Activated T-cell treated with anti-CD3 and anti-CD28 coated beads, Interleukin-2, amount 50 U/mL, for 4 hours (primary cell): ENCODE results near the gene NUMBL. TPM values are rescaled to one million over a fixed set of nuclear protein-coding genes. Genes with fewer than 3 reads are reported as not detected.
A peak's percentile ranks its signal among the peaks of the same experiment; 100 is the strongest.
"Not testable (repeated sequence)": the region's sequence is repeated elsewhere in the genome, so short reads cannot be mapped to it uniquely, and the experiment has no call there.

Experiments
- ATAC-seq, 2 donors: fragments of 200-7000 bp; cut with Tn5 transposase; one replicate each; pipeline ENCODE4 v1.10.0; 2021
- DNase-seq: peaks from one replicate; pipeline ENCODE4 v3.0.0-alpha.2; 2020
- H3K27me3 Mint-ChIP-seq: one replicate; pipeline ENCODE4 v1.8.0; 2021; ENCODE audit warnings: low read depth, mixed read lengths
- H3K36me3 Mint-ChIP-seq: one replicate; pipeline ENCODE4 v1.8.0; 2022; ENCODE audit warnings: mixed read lengths; ENCODE audit not compliant: insufficient read depth
- H3K4me1 Mint-ChIP-seq: one replicate; pipeline ENCODE4 v1.8.0; 2021; ENCODE audit warnings: low read depth, mixed read lengths
- H3K4me3 Mint-ChIP-seq: one replicate; pipeline ENCODE4 v1.8.0; 2021; ENCODE audit warnings: mild to moderate bottlenecking, moderate library complexity, mixed read lengths
- H3K9me3 Mint-ChIP-seq: one replicate; pipeline ENCODE4 v1.8.0; 2021; ENCODE audit warnings: mixed read lengths
- total RNA-seq, 3 donors: library from RNA; stranded (reverse); gene quantifications; one replicate each; pipeline ENCODE4 v1.2.1, GENCODE V29; 2021

Gene NUMBL
- total RNA-seq, 3 donors from 2014 or later = 13.8 to 17.1 (median 16.7) TPM

DNA sequence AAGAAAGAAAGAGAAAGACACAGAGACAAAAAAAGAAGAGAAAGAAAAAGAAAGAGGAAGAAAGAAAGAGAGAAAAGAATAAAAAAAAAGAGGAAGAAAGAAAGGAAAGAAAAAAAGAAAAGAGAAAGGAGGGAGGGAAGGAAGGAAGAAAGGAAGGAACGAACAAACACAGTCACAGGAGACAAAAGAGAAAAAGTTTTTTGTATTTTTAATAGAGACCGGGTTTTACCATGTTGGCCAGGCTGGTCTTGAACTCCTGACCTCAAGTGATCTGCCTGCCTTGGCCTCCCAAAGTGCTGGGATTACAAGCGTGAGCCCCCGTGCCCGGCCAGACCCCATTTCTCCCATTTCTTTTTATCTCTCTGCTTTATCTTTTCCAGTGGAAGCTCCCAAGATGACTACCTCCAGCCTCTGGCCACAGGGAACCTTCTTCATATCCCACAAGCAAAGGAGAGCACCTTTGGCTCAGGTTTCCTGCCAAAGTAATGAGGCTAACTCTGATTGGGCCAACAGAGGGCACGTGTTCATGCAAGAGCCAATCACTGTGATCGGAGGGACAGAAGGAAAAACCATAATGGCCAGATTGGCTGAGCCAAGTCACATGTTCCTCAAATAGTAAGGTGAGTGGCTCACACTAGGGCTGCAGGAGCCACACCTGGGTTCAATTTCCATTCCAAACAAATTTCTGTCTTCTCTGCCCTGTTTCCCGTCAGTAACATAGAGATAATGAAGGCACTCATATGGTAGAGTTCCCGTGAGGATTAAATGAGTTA, 40.4 kb downstream of the NUMBL start:
- not testable (repeated sequence) for H3K4me1 Mint-ChIP-seq, H3K9me3 Mint-ChIP-seq, DNase-seq

DNA sequence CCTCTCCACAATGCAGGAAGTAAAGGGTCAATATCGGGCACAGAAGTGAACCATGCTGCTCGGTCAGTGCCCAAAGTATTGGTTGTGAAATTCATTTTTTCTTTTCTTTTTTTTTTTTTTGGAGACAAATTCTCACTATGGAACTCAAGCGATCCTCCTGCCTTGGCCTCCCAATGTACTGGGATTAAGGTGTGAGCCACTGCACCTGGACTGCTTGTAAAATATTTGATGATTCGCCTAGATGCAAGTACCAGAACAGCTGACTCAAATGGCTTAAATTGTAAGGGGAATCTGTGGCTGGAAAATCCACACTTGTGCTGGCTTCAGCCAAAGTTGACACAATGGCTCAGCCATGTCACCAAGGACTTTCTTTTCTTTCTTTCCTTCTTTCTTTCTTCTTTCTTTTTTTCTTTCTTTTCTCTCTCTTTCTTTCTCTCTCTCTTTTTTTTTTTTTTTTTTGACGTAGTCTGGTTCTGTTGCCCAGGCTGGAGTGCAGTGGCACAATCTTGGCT, 43.7 kb downstream of the NUMBL start:
- DNase-seq = no peak
- Mint-ChIP-seq H3K9me3 (no peaks in the 10 kb centered on the region), H3K4me1 (no peaks in the 10 kb centered on the region), H3K36me3 (no peaks in the 10 kb centered on the region), H3K4me3 (no peak overlapping the region), H3K27me3 (peaks cover 10% of the 10 kb centered on the region)
- ATAC-seq = no peak

More for the DNA sequence above, 40.4 kb downstream of the NUMBL start:
- peaks cover 10% of the 10 kb centered on the region for H3K27me3 Mint-ChIP-seq
- H3K36me3 Mint-ChIP-seq, ATAC-seq, H3K4me3 Mint-ChIP-seq: not testable (repeated sequence)

DNA sequence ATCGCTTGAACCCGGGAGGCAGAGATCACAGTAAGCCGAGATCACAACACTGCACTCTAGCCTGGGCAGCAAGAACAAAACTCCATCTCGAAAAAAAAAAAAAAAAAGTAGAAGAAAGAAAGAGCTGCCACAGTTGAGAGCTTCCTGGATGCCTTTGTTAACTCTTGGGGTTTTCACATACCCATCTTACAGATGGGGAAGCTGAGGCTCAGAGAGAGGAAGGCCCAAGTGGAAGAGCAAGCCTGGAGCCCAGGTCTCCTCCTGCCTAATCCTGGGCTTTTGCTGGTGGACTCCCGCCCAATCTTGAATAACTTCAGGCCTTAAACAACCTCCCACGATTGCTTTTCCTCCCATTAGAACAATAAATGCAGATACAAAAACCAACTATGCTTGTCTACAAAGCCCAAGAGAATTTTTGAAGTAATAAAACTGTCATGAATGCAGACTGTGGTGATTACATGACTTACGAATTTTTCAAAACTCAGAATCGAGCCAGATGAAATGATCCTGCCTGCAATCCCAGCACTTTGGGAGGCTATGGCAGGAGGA, 47.6 kb downstream of the NUMBL start:
- Mint-ChIP-seq H3K9me3 (no peaks in the 10 kb centered on the region), H3K4me1 (peaks cover 3% of the 10 kb centered on the region), H3K4me3 (no peak overlapping the region)

DNA sequence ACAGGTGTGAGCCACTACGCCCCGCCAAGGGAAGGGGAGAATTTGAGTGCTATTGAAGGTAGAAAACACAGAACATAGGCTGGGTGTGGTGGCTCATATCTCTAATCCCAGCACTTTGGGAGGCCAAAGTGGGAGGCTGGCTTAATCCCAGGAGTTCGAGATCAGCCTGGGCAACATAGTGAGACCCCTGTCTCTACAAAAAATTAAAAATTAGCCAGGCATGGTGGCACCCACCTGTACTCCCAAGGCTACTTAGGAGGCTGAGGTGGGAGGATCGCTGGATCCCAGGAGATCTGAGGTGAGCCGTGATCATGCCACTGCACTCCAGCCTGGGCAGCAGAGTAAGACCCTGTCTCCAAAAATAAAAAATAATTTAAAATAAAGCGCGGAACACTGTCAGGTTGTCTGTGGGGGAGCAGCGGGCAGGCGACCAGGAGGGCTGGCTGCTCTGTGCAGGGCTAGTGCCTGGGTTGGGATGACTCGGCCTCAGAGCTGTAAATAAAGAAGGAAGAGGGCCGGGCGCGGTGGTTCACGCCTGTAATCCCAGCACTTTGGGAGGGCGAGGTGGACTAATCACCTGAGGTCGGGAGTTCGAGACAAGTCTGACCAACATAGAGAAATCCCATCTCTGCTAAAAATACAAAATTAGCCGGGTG, 48.3 kb downstream of the NUMBL start:
- no peak overlapping the region for H3K4me3 Mint-ChIP-seq
- no peaks in the 10 kb centered on the region for H3K36me3 Mint-ChIP-seq
- H3K27me3 Mint-ChIP-seq = peaks cover 11% of the 10 kb centered on the region
- ATAC-seq (no peak), DNase-seq (no peak)
- H3K9me3 Mint-ChIP-seq = no peaks in the 10 kb centered on the region
- peaks cover 3% of the 10 kb centered on the region for H3K4me1 Mint-ChIP-seq

More for the DNA sequence above, 47.6 kb downstream of the NUMBL start:
- DNase-seq (no peak), ATAC-seq (no peak)
- H3K36me3 Mint-ChIP-seq = no peaks in the 10 kb centered on the region
- H3K27me3 Mint-ChIP-seq = peaks cover 10% of the 10 kb centered on the region

DNA sequence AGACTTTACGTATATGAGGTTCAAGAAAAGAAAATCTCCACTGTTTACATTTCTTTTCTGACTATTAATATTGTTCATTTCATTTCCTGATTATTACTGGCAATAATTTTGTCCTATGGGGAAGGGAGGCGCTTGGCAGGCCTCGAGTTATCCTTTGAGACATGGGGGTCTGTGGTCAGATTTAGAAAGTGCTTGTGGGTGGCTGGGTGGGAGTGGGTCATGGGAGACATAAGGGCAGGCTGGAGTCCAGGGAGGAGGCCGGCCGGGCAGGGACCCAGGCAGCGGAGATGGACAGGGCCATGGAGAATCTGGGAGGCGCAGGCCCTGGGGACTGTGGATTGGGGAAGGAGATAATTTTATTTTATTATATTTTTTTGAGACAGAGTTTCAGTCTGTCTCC, 49.2 kb downstream of the NUMBL start:
- DNase-seq = no peak
- ATAC-seq = no peak
- H3K4me1 Mint-ChIP-seq = peaks cover 3% of the 10 kb centered on the region
- H3K4me3 Mint-ChIP-seq = no peak overlapping the region
- peaks cover 10% of the 10 kb centered on the region for H3K27me3 Mint-ChIP-seq
- H3K9me3 Mint-ChIP-seq = no peaks in the 10 kb centered on the region
- H3K36me3 Mint-ChIP-seq = no peaks in the 10 kb centered on the region

DNA sequence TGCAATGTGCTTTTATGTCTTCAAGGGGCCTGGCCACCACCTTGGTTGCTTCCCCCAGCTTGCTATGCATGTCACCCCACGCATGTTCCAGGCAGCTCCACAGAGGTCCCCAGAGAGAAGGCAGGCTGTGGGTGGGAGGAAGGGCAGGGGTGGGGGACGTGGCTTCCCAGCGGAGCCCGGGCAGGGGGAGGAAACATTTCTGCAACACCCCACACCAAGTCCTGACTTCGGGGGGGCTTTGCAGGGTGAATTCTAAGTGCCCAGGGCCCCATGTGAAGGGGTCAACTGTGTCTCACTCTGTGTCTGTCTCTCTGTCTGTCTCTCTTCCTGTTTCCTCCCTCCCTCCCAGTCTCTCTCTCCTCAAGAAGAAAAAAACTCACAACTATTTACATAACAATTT, 49.7 kb downstream of the NUMBL start:
- Mint-ChIP-seq H3K36me3 (no peaks in the 10 kb centered on the region), H3K4me1 (peaks cover 3% of the 10 kb centered on the region), H3K4me3 (no peak overlapping the region), H3K27me3 (peaks cover 5% of the 10 kb centered on the region), H3K9me3 (no peaks in the 10 kb centered on the region)
- no peak for DNase-seq
- ATAC-seq = peak in 1 of 2 donors; percentile 28

DNA sequence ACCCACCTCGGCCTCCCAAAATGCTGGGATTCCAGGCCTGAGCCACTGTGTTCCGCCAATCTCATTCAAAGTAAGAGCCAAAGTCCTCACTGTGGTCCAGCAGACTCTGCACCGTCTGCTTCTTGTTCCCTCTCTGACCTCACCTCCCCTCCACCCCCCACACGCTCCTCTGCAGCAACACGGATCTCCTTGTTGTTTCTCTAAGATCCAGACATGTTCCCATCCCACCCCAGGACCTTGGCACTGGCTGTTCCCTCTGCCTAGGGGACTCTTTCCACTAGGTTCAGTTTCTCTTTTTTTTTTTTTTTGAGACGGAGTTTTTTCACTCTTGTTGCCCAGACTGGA, 50.8 kb downstream of the NUMBL start:
- H3K27me3 Mint-ChIP-seq = peaks cover 3% of the 10 kb centered on the region
- no peak for ATAC-seq

DNA sequence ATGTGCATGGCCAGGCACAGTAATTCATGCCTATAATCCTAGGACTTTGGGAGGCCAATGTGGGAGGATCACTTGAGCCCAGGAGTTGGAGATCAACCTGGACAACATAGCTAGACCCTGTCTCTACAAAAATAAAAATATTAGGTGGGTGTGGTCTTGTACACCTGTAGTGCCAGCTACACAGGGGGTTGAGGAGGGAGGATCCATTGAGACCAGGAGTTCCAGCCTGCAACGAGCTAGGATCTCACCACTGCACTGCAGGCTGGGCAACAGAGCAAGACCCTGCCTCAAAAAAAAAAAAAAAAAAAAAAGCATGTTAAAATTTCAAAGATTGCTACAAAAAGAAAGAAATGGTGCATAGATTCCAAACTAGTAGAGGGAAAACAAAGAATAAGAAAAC, 52.1 kb downstream of the NUMBL start:
- H3K4me1 Mint-ChIP-seq = peaks cover 8% of the 10 kb centered on the region
- no peaks in the 10 kb centered on the region for H3K36me3 Mint-ChIP-seq
- H3K9me3 Mint-ChIP-seq = no peaks in the 10 kb centered on the region
- DNase-seq (no peak), ATAC-seq (no peak)
- H3K4me3 Mint-ChIP-seq = no peak overlapping the region
- H3K27me3 Mint-ChIP-seq = peaks cover 3% of the 10 kb centered on the region

More for the DNA sequence above, 50.8 kb downstream of the NUMBL start:
- no peak overlapping the region for H3K4me3 Mint-ChIP-seq
- no peaks in the 10 kb centered on the region for H3K9me3 Mint-ChIP-seq
- DNase-seq = no peak
- no peaks in the 10 kb centered on the region for H3K36me3 Mint-ChIP-seq
- H3K4me1 Mint-ChIP-seq = peaks cover 4% of the 10 kb centered on the region

DNA sequence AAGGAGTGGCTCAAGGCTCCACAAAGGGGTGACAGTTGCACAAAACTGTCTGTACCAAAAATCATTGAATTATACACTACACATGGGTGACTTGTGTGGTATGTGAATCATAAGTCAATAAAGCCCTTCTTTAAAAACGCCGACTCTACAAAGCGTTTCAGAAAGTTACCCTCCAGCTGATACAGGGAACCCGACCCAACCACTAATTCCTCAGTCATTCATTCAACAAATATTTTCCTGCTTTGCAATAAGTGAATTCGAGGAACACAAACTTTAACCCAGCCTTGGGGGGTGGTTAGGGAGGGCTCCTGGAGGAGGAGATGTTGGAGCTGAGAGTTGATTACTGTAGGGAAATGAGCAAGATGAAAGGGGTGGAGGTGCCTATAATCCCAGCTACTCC, 57.2 kb downstream of the NUMBL start:
- DNase-seq (no peak), ATAC-seq (no peak)
- Mint-ChIP-seq H3K27me3 (peaks cover 3% of the 10 kb centered on the region), H3K4me3 (no peak overlapping the region), H3K4me1 (peaks cover 7% of the 10 kb centered on the region), H3K9me3 (no peaks in the 10 kb centered on the region), H3K36me3 (peaks cover 7% of the 10 kb centered on the region)

DNA sequence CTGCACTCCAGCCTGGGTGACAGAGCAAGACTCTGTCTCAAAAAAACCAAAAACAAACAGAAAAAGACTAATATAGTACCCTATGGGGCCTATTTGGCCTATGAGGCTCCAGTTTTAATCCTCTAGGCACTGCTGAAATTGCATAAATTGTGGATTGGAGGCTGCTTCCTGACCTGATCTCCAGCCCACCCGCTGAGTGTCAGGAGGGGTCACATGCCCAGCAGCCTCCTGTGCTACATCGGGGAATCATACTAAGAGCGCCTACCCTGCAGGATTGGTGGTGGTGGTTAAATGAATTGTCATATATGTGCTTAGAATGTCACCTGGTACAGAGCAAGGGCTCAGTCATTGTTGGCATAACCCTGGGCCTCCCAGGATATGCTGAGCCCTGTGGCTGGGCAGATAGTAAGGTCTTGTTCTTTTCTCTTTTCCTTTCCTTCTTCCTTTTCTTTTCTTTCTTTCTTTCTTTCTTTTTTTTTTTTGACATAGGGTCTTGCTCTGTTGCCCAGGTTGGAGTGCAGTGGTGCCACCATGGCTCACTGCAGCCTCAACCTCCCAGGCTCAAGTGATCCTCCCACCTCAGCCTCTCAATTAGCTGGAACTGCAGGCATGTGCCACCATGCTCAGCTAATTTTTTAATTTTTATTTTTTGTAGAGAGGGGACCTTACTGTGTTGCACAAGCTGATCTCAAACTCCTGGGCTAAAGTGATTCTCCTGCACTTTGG, 58.0 kb downstream of the NUMBL start:
- no peak for DNase-seq
- Mint-ChIP-seq H3K36me3 (peaks cover 7% of the 10 kb centered on the region), H3K27me3 (peaks cover 3% of the 10 kb centered on the region), H3K4me1 (peaks cover 7% of the 10 kb centered on the region), H3K9me3 (no peaks in the 10 kb centered on the region), H3K4me3 (no peak overlapping the region)
- ATAC-seq = no peak

DNA sequence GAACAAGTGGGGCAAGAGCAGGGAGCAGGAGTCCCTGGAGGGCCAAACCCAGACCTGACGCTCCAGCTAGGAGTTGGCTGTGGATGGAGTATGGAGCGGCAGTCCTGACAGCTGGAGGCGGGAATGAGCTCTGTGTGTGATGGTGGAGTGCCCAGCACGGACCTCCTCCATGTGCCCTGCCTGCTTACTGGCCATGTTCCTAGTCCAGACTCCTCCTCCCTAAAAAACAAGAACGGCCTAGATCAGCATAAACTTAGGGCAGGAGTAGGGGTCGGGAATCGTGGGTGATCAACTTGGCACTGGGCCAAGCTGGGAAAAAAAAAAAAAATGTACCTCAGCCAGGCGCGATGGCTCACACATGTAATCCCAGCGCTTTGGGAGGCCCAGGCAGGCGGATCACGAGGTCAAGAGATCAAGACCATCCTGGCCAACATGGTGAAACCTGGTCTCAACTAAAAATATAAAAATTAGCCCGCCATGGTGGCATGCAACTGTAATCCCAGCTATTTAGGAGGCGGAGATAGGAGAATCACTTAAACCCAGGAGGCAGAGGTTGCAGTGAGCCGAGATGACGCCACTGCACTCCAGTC, 59.8 kb downstream of the NUMBL start:
- Mint-ChIP-seq H3K9me3 (no peaks in the 10 kb centered on the region), H3K36me3 (peaks cover 15% of the 10 kb centered on the region), H3K27me3 (no peaks in the 10 kb centered on the region), H3K4me1 (peaks cover 9% of the 10 kb centered on the region), H3K4me3 (no peak overlapping the region)
- DNase-seq (no peak), ATAC-seq (no peak)

DNA sequence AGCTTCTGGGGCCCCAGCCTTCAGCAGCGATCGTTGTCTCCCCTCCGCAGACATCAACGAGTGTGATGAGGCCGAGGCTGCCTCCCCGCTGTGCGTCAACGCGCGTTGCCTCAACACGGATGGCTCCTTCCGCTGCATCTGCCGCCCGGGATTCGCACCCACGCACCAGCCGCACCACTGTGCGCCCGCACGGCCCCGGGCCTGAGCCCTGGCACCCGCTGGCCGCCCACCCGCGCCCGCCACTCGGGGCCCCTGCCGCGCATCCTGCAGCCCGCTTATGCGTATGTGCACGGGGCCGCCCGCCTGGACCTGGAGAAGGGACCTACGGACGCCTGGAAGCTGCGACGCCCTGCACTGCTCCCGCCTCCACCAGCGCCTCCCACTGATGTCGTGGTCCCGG, 61.1 kb downstream of the NUMBL start:
- Mint-ChIP-seq H3K27me3 (no peaks in the 10 kb centered on the region), H3K9me3 (no peaks in the 10 kb centered on the region), H3K36me3 (peaks cover 22% of the 10 kb centered on the region), H3K4me3 (no peak overlapping the region), H3K4me1 (peaks cover 9% of the 10 kb centered on the region)
- DNase-seq (no peak), ATAC-seq (no peak)

DNA sequence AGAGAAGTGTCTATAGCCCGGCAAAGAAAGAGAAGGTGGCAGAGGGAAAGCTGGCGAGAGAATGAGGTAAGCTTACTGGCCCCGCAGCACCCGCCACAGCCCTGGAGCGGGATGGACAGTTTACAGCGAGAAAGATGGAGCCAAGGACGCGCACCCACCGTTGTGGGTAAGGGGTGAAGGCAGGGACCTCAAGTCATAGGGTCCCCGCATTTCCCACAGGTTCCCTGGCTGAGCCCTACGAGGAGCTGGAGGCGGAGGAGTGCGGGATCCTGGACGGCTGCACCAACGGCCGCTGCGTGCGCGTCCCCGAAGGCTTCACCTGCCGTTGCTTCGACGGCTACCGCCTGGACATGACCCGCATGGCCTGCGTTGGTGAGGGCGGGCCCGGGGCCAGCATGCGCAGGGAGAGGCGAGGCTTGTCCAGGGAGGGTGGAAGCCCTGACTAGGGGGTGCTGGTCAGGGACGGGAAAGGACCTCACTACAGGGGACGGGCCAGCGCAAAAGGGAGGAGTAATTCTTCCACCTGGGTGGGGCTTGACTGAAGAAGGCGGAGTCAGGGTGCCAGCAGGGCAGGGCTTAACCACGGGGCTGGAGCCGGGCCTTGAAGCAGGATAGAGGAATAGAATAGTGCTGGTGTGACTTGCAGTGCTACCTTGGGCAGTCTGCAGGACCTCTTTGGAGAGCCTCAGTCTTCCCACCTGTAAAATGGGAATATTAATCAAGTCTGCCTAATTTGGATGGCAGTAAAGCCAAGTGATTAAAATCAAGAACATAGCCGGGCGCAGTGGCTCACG, 62.8 kb downstream of the NUMBL start:
- Mint-ChIP-seq H3K27me3 (no peaks in the 10 kb centered on the region), H3K4me1 (peaks cover 8% of the 10 kb centered on the region), H3K36me3 (peaks cover 25% of the 10 kb centered on the region), H3K4me3 (no peak overlapping the region), H3K9me3 (no peaks in the 10 kb centered on the region)
- no peak for DNase-seq
- no peak for ATAC-seq
